GM19468 (cell line): ENCODE measurements around the gene LRRC58.

Experiments
- ATAC-seq: cut with Tn5 transposase; IDR thresholded peaks from one replicate; pipeline ENCODE4 v1.9.1; 2021; ENCODE audit warnings: mild to moderate bottlenecking, moderate library complexity, moderate number of reproducible peaks; ENCODE audit not compliant: unreplicated experiment; ENCODE audit errors: extremely low read depth

The LRRC58 gene

DNA sequence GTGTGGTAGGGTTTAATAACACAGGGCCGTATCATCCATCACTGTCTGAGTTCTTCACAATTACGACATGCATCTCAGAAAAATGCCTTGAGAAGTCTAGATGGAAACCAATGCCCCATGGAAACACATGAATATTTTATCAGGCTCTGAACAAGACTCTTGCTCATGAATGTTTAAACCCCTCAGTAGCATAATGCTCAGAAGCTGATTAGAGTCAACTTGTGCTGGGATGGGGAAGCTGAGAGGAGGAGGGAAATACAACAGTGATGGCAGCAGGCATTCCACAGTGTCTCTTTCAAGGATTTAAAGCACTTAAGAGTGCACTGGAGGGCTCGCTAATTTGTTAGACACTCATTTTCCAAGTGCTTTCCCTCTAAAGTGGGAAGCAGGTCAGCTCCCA is 67.9 kb downstream of the LRRC58 start:
- no peak for ATAC-seq

DNA sequence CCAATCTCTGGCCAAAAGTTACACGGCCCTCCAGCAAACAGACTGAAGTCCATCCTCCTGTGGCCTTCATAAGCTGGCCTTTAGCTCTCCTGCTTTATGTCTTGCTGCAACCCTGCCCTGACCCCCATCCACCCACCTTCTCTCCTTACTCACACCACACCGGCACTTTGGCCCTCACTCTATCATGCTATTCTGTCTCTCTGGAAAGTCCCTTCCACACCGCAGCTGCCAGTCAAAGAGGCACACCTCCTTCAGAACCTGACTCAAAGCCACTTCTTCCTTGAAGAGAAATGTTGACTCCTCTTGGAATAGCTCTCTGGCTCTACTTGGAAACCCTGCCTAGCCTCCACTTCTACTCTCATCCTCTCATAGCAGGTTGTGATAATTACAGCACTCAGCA is 68.6 kb downstream of the LRRC58 start:
- ATAC-seq: no peak

DNA sequence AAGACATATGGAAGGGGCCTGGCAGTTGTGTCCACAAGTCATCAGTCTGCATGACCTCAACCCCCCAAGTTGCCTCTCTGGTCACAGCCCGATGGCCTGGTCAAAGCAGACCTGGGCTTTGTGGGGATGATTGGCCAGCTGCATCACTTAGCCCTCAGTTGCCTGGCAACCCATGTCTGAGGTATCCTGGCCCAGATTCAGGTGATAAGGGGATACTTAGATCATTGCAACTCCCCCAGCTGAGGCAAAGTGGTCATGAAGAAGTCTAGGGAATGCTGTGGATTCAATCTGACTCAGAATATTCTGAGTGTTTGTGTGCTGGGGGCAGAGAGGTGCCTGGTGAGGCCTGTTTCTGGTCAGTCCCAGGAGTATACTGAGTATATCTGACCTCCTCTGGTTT is 69.1 kb downstream of the LRRC58 start:
- ATAC-seq: no peak

DNA sequence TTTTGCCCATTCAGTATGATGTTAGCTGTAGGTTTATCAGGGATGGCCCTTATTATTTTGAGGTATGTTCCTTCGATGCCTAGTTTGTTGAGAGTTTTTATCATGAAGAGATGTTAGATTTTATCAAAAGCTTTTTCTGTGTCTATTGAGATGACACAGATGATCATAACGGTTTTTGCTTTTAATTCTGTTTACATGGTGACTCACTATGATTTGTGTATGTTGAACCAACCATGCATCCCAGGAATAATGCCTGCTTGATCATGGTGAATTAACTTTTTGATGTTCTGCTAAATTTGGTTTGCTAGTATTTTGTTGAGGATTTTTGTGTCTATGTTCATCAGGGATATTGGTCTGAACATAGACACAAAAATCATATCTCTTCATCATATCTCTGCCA is 72.4 kb downstream of the LRRC58 start:
- ATAC-seq: no peak

DNA sequence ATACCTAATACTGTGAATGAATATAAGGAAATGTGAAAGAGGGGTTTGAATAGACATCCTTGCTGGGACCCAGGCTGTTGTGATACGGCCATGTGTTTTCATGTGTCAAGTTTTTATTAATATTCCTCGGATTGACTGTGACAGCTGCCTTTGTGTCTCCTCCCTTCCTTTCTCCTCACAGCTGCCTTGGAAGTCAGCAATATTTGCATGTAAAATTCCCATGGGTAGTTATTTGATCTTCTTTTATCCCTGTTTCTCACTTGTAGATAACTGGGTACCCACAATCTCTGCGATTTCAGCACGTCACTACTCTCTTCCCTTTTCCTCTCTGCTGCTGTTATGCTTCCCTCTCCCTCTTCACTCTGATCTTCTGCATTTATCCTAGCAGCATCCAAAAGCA is 73.5 kb downstream of the LRRC58 start:
- ATAC-seq: no peak

DNA sequence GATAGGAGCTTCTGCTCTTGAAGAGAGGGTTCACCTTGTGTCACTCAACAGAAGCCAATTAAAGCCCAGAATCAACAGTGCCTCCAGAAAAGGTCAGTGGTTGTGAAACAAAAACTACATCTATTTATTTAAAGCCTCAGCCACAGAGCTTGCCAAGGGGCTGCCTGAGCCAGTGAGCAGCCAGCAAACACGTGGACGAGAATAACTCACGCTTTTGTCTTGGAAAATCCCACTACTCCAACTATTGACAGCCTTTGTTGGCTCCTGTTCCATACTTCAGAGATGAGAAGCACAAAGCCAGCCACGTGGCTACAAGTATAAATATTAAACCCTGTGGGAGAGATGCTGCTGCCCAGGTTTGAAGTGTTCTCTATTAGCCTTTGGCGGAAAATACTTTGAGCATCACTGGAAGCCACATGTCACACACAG is 74.4 kb downstream of the LRRC58 start:
- no peak for ATAC-seq
